HUDEP-2 (cell line): Measurements from ENCODE around the gene ZNF117.
"Not testable (repeated sequence)": the region's sequence is repeated elsewhere in the genome, so short reads cannot be mapped to it uniquely, and the experiment has no call there.

ENCODE experiments used
- DNase-seq, 76 experiments: peaks; one replicate each; lab custom pipeline; 2025; ENCODE audit not compliant: unreplicated experiment in 76 of 76; lab: John Stamatoyannopoulos, UW

The ZNF117 gene

DNA sequence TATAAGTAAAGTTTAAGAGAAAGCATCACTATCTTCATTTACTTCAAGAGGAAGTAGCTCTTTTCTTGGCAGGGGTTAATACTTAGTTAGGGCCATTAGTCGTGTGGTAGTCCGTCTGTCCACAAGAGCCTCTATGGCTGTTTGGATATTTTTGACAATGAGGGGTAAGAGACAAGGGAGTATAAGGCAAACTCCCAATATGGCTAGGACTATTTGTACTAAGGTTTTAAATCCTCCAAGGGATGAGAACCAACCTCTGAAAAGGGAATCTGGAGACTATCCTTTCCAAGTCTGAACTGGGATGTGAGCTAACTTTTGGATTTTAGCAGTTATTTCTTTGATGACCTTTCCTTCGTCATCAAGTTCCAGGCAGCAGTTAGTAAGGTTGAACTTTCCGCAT lies at the start of gene ZNF117:
TSS of gene ZNF117 (minus strand) at position 101 of the 400 bp plus-strand sequence.
- no peak for DNase-seq

DNA sequence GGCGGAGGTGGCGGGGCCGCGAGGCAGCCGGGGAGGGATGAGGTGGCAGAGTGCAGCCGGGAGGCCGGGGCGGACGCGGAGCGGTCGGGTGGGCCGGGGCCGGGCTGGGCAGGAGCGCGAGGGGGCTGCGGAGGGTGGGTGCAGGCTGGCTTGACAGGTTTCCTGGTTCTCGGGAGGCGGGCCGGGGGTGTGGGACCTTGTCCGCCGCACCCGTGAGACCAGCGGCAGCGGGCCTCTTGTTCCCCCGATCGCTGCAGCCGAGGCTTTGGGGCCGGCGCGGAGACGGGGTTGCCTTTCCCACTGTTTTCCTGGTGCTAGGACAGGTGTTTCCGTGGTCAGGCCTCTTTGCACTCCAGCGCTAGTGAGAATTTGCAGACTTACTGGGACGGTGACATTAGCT lies 47.9 kb upstream of the ZNF117 start:
- DNase-seq = peak in 26 of 76 experiments; percentile 0 to 30 (median 6)

DNA sequence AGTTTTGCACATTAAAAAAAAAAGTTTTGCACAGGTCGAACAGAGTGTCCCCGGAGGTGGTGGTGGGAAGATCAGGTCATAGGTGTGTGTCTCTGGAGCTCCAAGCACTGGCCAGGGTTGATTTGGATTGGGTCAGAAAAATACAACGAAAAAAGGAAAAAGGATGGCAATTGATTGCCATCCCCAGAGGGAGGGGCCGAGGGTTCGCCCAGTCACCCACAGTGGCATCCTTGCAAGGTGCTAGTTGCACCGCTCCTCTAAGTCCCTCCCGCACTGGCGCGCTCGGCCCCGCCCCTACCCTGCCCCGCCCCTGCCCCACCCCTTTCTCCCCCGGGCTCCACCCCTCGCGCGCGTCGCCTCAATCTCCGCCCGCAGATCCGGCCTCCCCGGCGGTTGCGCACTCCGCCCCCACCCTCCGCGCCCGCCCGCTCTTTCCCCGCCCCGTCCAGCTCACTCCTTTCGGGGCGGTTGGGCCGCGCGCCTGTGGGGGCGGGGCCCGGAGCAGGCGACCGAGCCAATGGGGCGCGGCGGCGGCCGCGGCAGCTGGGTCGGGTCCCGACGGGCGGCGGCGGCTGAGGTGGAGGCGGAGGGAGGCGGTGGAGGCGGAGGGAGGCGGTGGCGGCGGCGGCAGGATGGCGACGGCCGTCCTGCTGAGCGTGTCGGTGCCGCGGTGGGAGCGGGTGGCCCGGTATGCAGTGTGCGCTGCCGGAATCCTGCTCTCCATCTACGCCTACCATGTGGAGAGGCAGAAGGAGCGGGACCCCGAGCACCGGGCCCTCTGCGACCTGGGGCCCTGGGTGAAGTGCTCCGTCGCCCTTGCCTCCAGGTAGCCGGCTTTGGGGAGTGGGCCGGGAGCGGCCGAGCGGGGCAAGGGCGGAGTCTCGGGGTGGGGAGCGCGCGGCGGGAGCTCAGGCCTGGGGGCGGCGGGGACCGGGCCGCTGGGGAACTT lies 47.2 kb upstream of the ZNF117 start:
- peak; percentile 6 to 93 (median 84) for DNase-seq

DNA sequence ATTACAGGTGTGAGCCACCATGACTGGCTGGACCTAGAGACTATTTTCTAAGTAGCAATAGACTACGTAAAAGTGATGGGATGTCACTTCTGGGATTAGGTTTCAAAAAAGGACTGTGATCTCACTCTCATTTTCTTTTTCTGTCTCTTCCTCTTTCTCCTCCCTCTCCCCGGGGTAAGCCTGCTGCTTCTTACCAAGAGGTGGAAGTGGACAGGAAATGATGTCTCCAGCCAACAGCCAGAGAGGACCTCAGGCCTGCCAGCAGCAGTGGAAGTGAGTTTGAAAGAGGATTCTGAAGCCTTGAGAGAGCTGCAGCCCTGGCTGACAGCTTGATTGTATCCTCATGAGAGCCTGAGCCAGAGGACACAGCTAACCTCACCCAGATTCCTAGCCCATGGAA lies 45.7 kb upstream of the ZNF117 start:
- not testable (repeated sequence) for DNase-seq

DNA sequence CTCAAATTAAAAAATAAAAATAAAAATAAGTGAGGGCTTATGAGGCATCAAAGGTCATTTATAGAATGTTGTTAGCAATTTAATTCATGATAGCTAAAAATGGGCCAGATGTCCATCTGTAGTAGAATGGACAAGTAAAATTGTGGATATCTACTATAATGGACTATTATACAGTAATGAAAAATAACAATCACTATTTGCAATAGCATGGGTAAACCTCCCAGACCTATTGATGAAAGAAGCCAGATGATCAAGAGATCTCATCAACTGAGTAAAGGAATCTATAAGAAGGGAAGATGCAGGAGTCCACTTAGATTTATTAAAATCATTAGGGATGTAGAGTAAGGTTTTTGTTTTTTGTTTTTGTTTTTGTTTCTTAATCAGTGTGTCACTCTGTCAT lies 44.6 kb upstream of the ZNF117 start:
- DNase-seq = not testable (repeated sequence)

- DNase-seq = not testable (repeated sequence)
These were observed 43.4 kb upstream of the ZNF117 start for GRCh38 chr7:65034120-65034782.

- DNase-seq = not testable (repeated sequence)
These were observed 42.6 kb upstream of the ZNF117 start for GRCh38 chr7:65033391-65033790.

DNA sequence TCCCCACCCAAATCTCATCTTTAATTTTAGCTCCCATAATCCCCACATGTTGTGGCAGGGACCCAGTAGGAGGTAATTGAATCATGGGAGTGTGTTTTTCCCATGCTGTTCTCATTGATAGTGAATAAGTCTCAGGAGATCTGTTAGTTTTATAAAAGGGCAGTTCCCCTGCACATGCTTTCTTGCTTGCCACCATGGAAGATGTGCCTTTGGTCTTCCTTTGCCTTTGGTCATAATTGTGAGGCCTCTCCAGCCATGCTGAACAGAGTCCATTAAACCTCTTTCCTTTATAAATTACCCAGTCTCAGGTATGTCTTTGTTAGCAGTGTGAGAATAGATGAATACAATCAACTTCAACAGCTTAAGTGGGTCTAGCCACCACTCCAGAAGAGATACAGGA lies 34.2 kb upstream of the ZNF117 start:
- DNase-seq = not testable (repeated sequence)

DNA sequence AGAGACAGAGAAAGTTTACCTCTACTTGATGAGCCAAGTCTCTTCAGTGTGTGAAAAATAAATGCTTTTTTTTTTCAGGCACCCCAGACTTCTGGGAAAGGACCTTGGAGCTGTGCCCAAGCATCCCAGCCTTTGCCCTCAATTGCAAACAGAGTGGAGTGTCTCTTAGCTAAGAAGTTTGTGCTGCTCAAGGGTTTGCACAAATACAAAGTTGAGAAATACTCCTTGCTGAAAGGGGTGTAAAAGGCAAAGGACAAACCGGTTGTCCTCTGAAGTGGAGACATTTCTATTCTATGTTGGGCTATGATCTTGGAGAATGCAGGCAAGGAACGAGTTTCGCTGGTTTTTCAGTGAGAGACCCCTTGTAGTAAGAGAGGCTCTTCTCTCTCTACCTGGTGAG lies 30.1 kb upstream of the ZNF117 start:
- not testable (repeated sequence) for DNase-seq

DNA sequence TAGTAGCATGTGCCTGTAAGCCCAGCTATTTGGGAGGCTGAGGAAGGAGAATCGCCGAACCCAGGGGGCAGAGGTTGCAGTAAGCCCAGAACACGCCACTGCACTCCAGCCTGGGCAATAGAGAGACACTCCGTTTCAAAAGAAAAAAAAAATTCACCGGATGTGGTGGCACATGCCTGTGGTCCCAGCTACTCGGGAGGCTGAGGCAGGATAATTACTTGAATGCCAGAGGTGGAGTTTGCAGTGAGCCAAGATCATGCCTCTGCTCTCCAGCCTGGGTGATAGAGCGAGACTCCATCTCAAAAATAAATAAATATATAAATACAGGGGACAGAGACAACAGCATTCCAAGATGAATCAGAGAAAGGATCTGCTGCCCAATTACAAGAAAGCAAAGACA lies 19.0 kb upstream of the ZNF117 start:
- not testable (repeated sequence) for DNase-seq

- DNase-seq = not testable (repeated sequence)
These were observed 18.6 kb upstream of the ZNF117 start for GRCh38 chr7:65009394-65009793.

DNA sequence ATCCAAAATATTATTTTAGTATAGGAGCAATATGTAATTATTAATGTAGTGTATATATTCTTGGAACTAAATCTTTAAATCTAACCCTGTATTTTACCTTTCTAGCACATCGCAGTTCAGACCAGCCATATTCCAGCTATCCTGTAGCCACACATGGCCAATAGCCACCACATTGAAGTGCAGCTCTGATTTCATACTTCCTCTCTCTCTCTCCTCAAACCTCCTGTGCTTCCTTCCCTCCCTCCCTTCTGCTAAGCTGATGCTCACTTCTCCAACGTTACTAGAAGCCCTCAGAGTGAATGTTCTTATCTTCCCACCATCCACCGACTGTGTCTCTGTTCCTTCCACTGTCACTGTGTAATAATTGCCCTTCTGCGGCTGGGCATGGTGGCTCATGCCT lies 16.2 kb upstream of the ZNF117 start:
- DNase-seq = not testable (repeated sequence)

GRCh38 chr7:65006094-65006992 lies 15.5 kb upstream of the ZNF117 start, which contains the start of gene ERV3-1:
Gene ERV3-1 (minus strand): TSS chr7:65006687. CDS start chr7:64993026, 13,661 bp downstream.
- DNase-seq = peak in 75 of 76 experiments; percentile 17 to 93 (median 83)

DNA sequence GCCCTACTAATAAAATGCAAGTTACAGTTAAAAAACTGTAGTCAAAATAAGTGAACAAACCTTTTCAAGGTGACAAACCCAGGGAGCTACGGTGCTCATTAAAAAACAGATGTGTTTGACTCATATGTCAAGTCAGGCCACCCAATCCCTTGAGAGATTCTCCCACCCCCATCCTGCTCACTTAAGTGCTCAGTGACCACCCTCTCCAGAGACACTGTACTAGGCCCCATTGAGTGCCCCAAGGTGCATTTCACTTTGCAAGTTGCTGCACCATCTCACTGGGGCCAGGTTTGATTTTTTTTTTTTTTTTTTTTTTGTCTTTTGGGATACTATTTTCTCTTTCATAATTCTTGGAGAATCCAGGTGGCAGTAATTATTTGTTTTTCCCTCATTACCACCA lies 13.7 kb upstream of the ZNF117 start:
- no peak for DNase-seq

DNA sequence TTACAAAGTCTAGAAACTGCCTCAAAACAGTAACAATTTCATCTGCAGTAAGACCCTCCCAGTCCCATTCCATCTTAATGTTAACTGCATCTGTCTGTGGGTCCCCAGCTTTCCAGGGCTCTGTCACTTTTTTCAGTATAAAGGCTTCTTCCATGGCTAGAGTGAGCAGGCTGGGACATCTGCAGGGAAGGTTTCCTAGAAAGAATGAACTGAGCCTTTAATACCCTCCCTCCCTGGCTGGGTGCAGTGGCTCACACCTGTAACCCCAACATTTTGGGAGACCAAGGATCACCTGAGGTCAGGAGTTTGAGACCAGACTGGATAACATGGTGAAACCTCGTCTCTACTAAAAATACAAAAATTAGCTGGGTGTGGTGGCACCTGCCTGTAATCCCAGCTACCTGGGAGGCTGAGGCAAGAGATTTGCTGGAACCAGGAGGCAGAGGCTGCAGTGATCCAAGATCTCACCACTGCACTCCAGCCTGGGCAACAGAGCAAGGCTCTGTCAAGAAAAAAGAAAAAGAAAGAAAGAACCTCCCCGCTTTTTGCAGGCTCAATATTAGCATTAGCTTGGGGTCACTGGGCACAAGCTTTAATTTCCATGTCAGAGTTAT lies 12.2 kb upstream of the ZNF117 start:
- no peak for DNase-seq

GRCh38 chr7:65001291-65001814 lies 10.5 kb upstream of the ZNF117 start:
- DNase-seq = no peak

DNA sequence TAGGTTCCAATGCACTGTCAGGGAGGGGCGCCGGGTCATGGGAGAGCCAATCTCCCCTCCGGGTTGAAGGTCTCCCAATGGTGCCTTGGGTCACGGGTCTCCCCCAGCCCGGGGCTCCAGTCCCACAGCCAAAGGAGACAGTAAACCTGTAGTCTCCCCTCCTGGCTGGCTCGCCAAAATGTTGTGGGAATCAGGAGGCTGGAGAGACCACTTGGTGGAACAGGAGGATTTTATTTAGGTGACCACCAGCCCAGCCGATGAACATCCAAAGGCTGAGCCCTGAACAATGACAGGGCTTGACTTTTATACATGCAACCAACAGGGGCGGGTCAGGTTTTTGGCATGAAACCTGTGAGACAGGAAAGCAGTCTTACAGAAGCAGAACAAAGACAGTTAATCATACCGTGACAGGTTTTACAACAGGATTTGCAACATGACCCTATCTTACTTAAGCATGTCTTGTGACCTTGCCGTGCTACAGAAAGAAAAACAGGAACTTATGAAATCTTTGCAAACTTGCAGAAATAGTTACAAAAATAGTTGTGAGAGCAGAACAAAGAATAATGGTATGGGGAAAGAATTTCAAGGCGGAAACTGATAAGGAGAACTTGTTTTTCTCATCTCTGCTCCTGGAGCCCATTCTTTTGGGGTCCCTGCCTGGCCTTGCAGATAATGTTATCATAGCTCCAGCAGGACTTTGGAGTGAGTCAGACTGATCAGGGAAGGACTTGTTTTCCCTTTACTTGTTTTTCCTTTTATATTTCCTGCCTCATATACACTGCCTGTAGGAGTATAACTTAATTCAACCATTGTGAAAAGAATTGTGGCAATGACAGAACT lies 8.5 kb upstream of the ZNF117 start:
- DNase-seq = peak in 26 of 76 experiments; percentile 3 to 77 (median 30)

- no peak for DNase-seq
These were observed 8.0 kb upstream of the ZNF117 start for GRCh38 chr7:64998865-64999164.

GRCh38 chr7:64997927-64998391 lies 7.1 kb upstream of the ZNF117 start:
- DNase-seq = no peak
